Thyroid gland (tissue), 4 donors: ENCODE measurements around the gene ZNF683. TPM values are rescaled to one million over a fixed set of nuclear protein-coding genes. Genes with fewer than 3 reads are reported as not detected.

Source experiments
- DNase-seq, 2 donors: peaks; one replicate each; pipeline ENCODE4 v3.0.0-alpha.2; 2019
- H3K27ac ChIP-seq, 3 donors: fragments of 200-600 bp; sonication (generic); 1 replicate in 2 of 3; 2 replicates in 1 of 3; pipeline ENCODE4 v1.5.1; 2016 to 2019; ENCODE audit warnings: mild to moderate bottlenecking in 1 of 3, moderate library complexity in 1 of 3
- H3K27me3 ChIP-seq: fragments of 200-600 bp; sonication (generic); one replicate; pipeline ENCODE4 v1.5.1; 2019
- H3K36me3 ChIP-seq, 2 donors: fragments of 200-600 bp; sonication (generic); one replicate each; pipeline ENCODE4 v1.5.1; 2016 to 2019
- H3K4me1 ChIP-seq, 2 donors: fragments of 200-600 bp; sonication (generic); one replicate each; pipeline ENCODE4 v1.5.1; 2017 to 2019
- H3K4me3 ChIP-seq, 3 donors: fragments of 200-600 bp; sonication (generic); replicated peaks in 1 of 3; 1 replicate in 2 of 3; 2 replicates in 1 of 3; pipeline ENCODE4 v1.5.1; 2016; ENCODE audit warnings: mild to moderate bottlenecking in 1 of 3
- H3K9me3 ChIP-seq: fragments of 200-600 bp; sonication (generic); one replicate; pipeline ENCODE4 v1.5.1; 2017
- POLR2A ChIP-seq, 2 donors: fragments of 450-650 bp; IDR thresholded peaks; one replicate each; pipeline ENCODE4 v1.6.1; 2017; ENCODE audit warnings: antibody characterized with exemption in 2 of 2, mild to moderate bottlenecking in 2 of 2, moderate library complexity in 1 of 2
- WGBS, 2 donors: methylation state at CpG; one replicate each; pipeline ENCODE4 v1.1.5; 2017; 5-methylcytosine and 5-hydroxymethylcytosine counted together
- intact Hi-C: fragments of 100-400 bp; cut with DNase I; formaldehyde crosslinking; loops from one replicate; pipeline ENCODE4 v1.15.1; 2023
- total RNA-seq, 4 donors: library from RNA; depleted of rRNA; stranded (reverse); fragments of >200 nt; gene quantifications; one replicate each; pipeline ENCODE4 v1.2.3, GENCODE V29; 2016
- TF ChIP-seq, protein P1 (sequence below), 6 experiments: fragments of 200-600 bp in 3 of 6; fragments of 450-650 bp in 3 of 6; sonication (generic) in 3 of 6; IDR thresholded peaks; one replicate each; pipeline ENCODE4 v1.5.1; 2016 to 2019; ENCODE audit warnings: antibody characterized with exemption in 6 of 6, mild to moderate bottlenecking in 2 of 6, inconsistent platforms in 1 of 6, moderate library complexity in 1 of 6

Gene ZNF683
- total RNA-seq, 4 donors from 2014 or later: 0.59 TPM; not detected in 3

DNA sequence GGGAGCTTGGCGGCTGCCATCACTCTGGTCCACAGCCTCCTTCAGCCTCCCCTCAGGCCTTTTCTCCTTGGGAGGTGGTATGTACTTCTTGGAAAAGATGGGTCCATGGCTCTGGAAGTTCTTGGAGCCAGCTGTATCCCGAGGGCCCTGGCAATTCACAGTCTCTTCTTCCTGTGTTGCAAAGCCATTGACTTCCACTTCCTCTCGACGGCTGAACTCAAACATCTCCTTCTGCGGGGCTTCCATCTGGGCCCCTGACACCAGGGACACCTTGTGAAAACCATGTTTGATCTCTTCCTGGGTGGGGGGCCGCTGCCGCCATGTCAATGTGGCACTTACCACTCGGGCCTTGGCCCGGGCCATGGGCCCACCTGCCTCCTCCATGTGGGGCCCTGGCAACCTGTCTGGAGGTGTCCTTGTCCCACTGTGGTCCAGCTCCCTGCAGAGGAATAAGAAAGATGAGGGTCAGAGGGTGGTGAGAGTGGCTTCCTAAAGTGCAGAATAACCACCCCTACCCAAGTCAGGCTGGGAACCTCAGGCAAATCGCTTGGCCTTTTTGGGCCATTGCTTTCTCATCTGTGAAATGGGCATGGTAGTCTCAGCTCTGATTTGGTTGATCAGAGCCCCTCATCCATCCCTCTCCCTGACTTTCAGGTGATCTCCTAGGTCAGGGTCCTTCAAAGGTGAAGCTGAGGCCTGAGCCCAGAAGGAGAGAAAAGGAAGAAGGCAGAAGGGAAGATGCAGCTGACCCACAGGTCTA is 26.1 kb downstream of the ZNF683 start:
- Histone ChIP-seq H3K9me3 (no peaks in the 10 kb centered on the region), H3K27me3 (no peaks in the 10 kb centered on the region), H3K4me1 (no peaks in the 10 kb centered on the region), H3K4me3 (no peak overlapping the region), H3K27ac (no peak overlapping the region), H3K36me3 (no peaks in the 10 kb centered on the region)
- intact Hi-C loops: no loop called here
- TF ChIP-seq POLR2A (IDR thresholded peaks at IDR 0.05): no peak
- TF ChIP-seq, protein P1, sequence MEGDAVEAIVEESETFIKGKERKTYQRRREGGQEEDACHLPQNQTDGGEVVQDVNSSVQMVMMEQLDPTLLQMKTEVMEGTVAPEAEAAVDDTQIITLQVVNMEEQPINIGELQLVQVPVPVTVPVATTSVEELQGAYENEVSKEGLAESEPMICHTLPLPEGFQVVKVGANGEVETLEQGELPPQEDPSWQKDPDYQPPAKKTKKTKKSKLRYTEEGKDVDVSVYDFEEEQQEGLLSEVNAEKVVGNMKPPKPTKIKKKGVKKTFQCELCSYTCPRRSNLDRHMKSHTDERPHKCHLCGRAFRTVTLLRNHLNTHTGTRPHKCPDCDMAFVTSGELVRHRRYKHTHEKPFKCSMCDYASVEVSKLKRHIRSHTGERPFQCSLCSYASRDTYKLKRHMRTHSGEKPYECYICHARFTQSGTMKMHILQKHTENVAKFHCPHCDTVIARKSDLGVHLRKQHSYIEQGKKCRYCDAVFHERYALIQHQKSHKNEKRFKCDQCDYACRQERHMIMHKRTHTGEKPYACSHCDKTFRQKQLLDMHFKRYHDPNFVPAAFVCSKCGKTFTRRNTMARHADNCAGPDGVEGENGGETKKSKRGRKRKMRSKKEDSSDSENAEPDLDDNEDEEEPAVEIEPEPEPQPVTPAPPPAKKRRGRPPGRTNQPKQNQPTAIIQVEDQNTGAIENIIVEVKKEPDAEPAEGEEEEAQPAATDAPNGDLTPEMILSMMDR (IDR thresholded peaks at IDR 0.05): no peak
- no peak for DNase-seq
- 71 to 77% methylated on average over 9 of the region's 10 CpGs for WGBS, 2 donors

DNA sequence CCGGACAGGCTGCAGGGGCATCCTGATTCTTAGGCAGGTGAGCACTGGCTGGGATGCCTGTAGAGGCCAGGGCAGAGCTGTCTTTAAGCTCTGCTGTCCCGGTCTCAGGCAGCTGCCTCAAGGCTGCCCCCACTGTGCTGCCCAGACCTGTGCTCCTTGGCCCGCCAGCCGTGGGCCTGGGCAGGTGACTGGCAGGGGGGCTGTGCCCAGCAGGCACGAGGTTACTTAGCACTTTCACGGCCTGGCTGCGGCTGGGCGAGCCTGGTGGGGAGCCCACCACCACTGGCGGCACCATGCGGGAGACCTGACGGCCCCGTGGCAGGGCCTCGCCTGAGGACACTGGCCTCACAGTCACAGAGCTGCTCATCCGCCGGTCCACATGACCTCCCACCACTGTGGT is 26.8 kb downstream of the ZNF683 start:
- Histone ChIP-seq H3K36me3 (no peaks in the 10 kb centered on the region), H3K4me1 (no peaks in the 10 kb centered on the region), H3K27me3 (no peaks in the 10 kb centered on the region), H3K9me3 (no peaks in the 10 kb centered on the region), H3K27ac (no peak overlapping the region), H3K4me3 (no peak overlapping the region)
- DNase-seq: no peak
- TF ChIP-seq POLR2A (IDR thresholded peaks at IDR 0.05): no peak
- TF ChIP-seq, protein P1 (IDR thresholded peaks at IDR 0.05): no peak
- intact Hi-C loops: no loop called here
- 69 to 76% methylated on average over 3 of the region's 15 CpGs for WGBS, 2 donors

DNA sequence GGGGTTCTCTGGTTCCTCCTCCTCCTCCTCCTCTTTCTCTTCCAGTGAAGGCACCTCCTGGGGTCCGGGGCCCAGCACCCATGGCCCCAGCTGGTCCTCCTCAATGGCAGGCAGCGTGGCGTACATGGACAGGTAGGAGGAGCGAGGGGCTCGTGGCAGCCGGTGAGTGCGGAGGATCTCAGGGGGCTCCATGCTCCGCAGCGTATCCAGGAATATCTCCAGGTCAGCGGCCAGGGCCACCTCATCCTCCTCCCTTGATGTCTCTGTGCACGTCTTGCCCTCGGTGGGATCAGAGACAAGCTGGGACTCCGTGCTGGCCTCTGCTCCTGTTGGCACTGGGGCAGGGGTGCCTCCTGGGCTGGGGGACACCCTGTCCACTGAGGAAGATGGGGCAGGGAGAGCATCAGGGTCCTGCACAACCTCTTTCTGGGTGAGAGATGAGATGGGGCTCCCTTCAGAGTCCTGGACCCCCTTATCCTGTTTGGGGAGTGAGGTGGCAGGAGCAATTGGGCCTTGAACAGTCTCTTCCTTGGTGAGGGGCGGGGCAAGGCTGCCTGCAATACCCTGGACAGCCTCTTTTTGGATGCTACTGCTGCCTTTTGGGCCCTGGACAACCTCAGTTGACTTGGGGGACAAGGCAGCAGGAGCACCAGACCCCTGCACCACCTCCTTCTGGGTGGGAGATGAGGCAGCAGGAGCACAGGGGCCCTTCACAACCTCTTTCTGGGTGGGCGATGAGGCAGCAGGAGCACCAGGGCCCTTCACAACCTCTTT is 28.2 kb downstream of the ZNF683 start:
- H3K36me3 ChIP-seq: no peaks in the 10 kb centered on the region
- no peak overlapping the region for H3K4me3 ChIP-seq
- TF ChIP-seq, protein P1 (IDR thresholded peaks at IDR 0.05): no peak
- TF ChIP-seq POLR2A (IDR thresholded peaks at IDR 0.05): no peak
- H3K27ac ChIP-seq: no peak overlapping the region
- intact Hi-C loops: no loop called here
- no peaks in the 10 kb centered on the region for H3K9me3 ChIP-seq
- WGBS, 2 donors: 90 to 96% methylated on average over 14 to 15 of the region's 15 CpGs
- no peak for DNase-seq
- no peaks in the 10 kb centered on the region for H3K27me3 ChIP-seq
- H3K4me1 ChIP-seq: no peaks in the 10 kb centered on the region

DNA sequence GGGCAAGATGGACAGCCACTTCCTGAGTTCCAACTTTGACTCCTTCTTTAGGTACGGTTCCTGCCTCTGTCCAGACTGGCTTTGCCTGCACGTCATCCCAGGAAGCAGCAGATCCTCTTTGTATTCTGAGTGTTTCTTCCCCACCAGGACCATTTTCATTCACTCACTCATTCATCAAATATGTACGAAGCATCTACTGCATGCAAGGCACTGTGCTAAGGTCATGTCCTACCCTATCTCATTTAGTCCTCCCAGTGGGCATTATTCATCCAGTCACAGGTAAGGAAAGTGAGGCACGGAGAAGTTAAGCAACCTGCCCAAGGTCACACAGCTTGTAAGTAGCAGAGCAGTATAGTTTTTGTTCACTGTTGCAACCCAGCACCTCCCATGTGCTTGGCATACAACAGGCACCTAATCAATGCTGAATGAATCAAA is 32.5 kb downstream of the ZNF683 start:
- WGBS, 2 donors: 76 to 80% methylated on average over 4 of the region's 4 CpGs
- no peak overlapping the region for H3K27ac ChIP-seq
- no peaks in the 10 kb centered on the region for H3K36me3 ChIP-seq
- no peak overlapping the region for H3K4me3 ChIP-seq
- no peak for DNase-seq
- intact Hi-C loops: no loop called here
- TF ChIP-seq, protein P1 (IDR thresholded peaks at IDR 0.05): no peak
- TF ChIP-seq POLR2A (IDR thresholded peaks at IDR 0.05): no peak
- H3K27me3 ChIP-seq: no peaks in the 10 kb centered on the region
- H3K4me1 ChIP-seq: peaks cover 0 to 13% of the 10 kb centered on the region in 2 donors
- no peaks in the 10 kb centered on the region for H3K9me3 ChIP-seq

DNA sequence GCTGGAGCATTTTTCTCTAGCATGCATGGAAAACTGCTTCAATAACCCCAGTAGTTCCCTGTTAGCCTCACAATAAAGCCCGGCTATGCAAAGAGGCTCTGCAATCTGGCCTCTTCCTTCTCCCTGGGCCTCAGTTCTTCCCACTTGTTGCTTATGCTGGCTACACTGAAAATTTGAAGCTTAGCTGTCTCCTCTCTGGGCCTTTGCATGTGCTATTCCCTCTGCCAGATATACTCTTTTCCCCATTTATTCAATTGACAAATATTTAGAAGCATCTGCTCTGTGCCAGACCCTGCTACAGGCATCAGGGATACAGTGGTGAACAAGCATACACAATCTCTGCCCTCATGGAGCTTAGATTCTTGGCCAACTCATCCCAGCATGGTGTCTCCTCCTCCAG is 33.9 kb downstream of the ZNF683 start:
- no peak overlapping the region for H3K27ac ChIP-seq
- no peaks in the 10 kb centered on the region for H3K27me3 ChIP-seq
- no peak overlapping the region for H3K4me3 ChIP-seq
- intact Hi-C loops: no loop called here
- no peak for TF ChIP-seq POLR2A (IDR thresholded peaks at IDR 0.05)
- TF ChIP-seq, protein P1 (IDR thresholded peaks at IDR 0.05): no peak
- no peak for DNase-seq
- H3K36me3 ChIP-seq: no peaks in the 10 kb centered on the region
- H3K9me3 ChIP-seq: no peaks in the 10 kb centered on the region
- WGBS, 2 donors: 75 to 84% methylated on average over 1 of the region's 1 CpG
- H3K4me1 ChIP-seq: peaks cover 0 to 13% of the 10 kb centered on the region in 2 donors
